Uterus (tissue), 4 donors: ENCODE data around the gene RGP1. TPM values are rescaled to one million over a fixed set of nuclear protein-coding genes. Genes with fewer than 3 reads are reported as not detected.

Experiments
- DNase-seq, 2 donors: peaks; one replicate each; pipeline ENCODE4 v3.0.0-alpha.2; 2019 to 2020
- H3K27ac ChIP-seq, 2 donors: fragments of 200-600 bp; sonication (generic); 1 replicate in 1 of 2; 2 replicates in 1 of 2; pipeline ENCODE4 v1.5.1; 2016 to 2018
- H3K27me3 ChIP-seq, 2 donors: fragments of 200-600 bp; sonication (generic); one replicate each; pipeline ENCODE4 v1.5.1; 2018 to 2019; ENCODE audit warnings: control low read depth in 1 of 2
- H3K36me3 ChIP-seq, 2 donors: fragments of 200-600 bp; sonication (generic); one replicate each; pipeline ENCODE4 v1.5.1; 2019; ENCODE audit warnings: control low read depth in 1 of 2
- H3K4me1 ChIP-seq, 2 donors: fragments of 200-600 bp; sonication (generic); one replicate each; pipeline ENCODE4 v1.5.1; 2018 to 2019; ENCODE audit warnings: control low read depth in 1 of 2
- H3K4me3 ChIP-seq, 2 donors: fragments of 200-600 bp; sonication (generic); 1 replicate in 1 of 2; 2 replicates in 1 of 2; pipeline ENCODE4 v1.5.1; 2018 to 2019; ENCODE audit warnings: mild to moderate bottlenecking in 1 of 2
- H3K9me3 ChIP-seq, 2 donors: fragments of 200-600 bp; sonication (generic); one replicate each; pipeline ENCODE4 v1.5.1; 2019; ENCODE audit warnings: control low read depth in 1 of 2
- POLR2A ChIP-seq, 2 donors: fragments of 450-650 bp; IDR thresholded peaks; one replicate each; pipeline ENCODE4 v1.6.1; 2016; ENCODE audit warnings: antibody characterized with exemption in 2 of 2, mild to moderate bottlenecking in 1 of 2, moderate library complexity in 1 of 2
- intact Hi-C: fragments of 100-400 bp; cut with DNase I; formaldehyde crosslinking; loops from one replicate; pipeline ENCODE4 v1.15.1; 2023; ENCODE audit warnings: low total_unique reads
- total RNA-seq, 4 donors: library from RNA; depleted of rRNA in 3 of 4; stranded (reverse); fragments of >200 nt in 3 of 4; gene quantifications; one replicate each; pipeline versions ENCODE4 v1.1.0 to v1.2.4, GENCODE V29; 2014 to 2023
- TF ChIP-seq, protein P1 (sequence below), 4 experiments: fragments of 200-600 bp in 2 of 4; fragments of 450-650 bp in 2 of 4; sonication (generic) in 2 of 4; IDR thresholded peaks; one replicate each; pipeline ENCODE4 v1.5.1; 2016 to 2019; ENCODE audit warnings: antibody characterized with exemption in 4 of 4, mild to moderate bottlenecking in 2 of 4, moderate library complexity in 1 of 4
- donor health status: DM: yes; HTN: yes; CAD: no.

Gene RGP1
- total RNA-seq, 4 donors from 2014 or later, result 2.0 to 38.1 (median 10.3) TPM

DNA sequence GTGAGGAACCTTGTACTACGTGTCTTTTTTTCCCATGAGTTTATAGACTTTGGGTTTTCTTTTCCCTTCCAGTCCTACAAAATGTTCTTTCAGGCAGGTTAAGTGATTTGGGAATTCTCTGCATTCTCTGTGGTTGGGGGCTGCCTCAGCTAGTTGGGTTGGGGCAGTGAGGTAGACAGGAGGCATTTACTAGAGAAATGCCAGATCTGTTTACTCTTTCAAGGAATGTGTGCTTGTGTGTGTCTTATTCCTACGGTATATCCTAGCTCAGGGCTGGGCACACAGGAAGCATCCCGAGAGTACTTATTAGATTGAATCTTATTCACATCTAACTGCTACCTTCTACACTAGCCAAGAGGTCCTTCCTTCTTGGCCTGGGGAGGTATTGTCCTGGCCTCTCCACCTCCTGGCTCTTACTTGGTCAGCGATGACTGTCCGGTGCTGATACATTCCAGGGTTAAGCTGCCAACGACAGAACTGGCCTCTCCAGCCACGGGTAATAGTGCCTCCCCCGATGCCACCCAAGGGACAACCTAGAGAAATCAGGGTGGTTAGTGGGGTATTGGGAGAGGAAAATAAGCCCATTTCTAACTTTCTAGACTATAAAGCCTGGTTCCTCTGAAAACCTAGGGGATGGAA is 5.1 kb upstream of the RGP1 start:
- H3K9me3 ChIP-seq, result no peaks in the 10 kb centered on the region
- H3K4me1 ChIP-seq, result peaks cover 0 to 15% of the 10 kb centered on the region in 2 donors
- no peaks in the 10 kb centered on the region for H3K27me3 ChIP-seq
- H3K36me3 ChIP-seq, result no peaks in the 10 kb centered on the region
- DNase-seq, result no peak
- TF ChIP-seq POLR2A (IDR thresholded peaks at IDR 0.05), result no peak
- TF ChIP-seq, protein P1, sequence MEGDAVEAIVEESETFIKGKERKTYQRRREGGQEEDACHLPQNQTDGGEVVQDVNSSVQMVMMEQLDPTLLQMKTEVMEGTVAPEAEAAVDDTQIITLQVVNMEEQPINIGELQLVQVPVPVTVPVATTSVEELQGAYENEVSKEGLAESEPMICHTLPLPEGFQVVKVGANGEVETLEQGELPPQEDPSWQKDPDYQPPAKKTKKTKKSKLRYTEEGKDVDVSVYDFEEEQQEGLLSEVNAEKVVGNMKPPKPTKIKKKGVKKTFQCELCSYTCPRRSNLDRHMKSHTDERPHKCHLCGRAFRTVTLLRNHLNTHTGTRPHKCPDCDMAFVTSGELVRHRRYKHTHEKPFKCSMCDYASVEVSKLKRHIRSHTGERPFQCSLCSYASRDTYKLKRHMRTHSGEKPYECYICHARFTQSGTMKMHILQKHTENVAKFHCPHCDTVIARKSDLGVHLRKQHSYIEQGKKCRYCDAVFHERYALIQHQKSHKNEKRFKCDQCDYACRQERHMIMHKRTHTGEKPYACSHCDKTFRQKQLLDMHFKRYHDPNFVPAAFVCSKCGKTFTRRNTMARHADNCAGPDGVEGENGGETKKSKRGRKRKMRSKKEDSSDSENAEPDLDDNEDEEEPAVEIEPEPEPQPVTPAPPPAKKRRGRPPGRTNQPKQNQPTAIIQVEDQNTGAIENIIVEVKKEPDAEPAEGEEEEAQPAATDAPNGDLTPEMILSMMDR (IDR thresholded peaks at IDR 0.05), result no peak
- intact Hi-C loops, result no loop called here
- H3K27ac ChIP-seq, result no peak overlapping the region
- H3K4me3 ChIP-seq, result no peak overlapping the region

DNA sequence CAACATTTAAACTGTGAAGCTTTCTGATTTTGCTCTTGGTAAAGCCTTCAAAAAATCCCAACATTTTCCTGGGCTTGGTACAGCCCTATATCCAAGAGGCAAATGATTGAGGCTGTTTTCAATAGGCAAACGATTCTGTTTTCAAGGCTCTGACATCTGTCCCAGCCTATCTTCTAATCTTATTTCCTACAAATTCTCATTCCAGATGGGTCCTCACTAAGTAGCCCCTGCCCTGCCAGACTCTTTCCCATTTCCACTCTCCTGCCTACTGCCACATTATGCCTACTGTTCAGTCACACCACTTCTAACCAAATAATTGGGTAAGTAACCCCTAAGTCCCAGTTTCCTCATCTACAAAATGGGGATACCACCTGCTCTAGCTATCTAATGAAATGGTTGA is 3.5 kb upstream of the RGP1 start:
- intact Hi-C loops, result no loop called here
- Histone ChIP-seq H3K36me3 (no peaks in the 10 kb centered on the region), H3K27me3 (no peaks in the 10 kb centered on the region), H3K4me3 (no peak overlapping the region), H3K27ac (no peak overlapping the region), H3K9me3 (no peaks in the 10 kb centered on the region), H3K4me1 (peaks cover 0 to 18% of the 10 kb centered on the region in 2 donors)
- DNase-seq, result no peak
- TF ChIP-seq, protein P1 (IDR thresholded peaks at IDR 0.05), result no peak
- TF ChIP-seq POLR2A (IDR thresholded peaks at IDR 0.05), result no peak

DNA sequence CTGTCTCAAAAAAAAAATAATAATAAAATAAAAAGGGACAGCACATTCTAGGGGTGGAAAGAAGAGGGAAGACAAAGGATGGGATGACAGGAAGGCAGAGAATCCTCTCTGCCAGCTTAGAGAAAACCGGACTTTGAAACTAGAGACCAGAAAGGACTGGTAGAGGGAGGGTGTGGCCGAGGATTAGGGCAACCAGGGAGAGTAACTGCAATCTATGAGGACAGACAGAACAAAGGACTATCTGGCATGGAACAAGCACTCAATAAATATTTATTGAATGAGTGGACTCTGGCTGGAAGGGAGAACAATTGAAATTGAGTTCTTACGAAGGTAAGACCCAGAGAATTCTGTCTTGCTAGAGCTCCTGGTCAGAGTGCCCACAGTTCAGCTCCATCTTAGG is 2.5 kb upstream of the RGP1 start:
- Histone ChIP-seq H3K27me3 (no peaks in the 10 kb centered on the region), H3K4me1 (peaks cover 0 to 18% of the 10 kb centered on the region in 2 donors), H3K27ac (no peak overlapping the region), H3K4me3 (peak overlapping the region; percentile 66 to 91), H3K9me3 (no peaks in the 10 kb centered on the region), H3K36me3 (no peaks in the 10 kb centered on the region)
- TF ChIP-seq, protein P1 (IDR thresholded peaks at IDR 0.05), result no peak
- no peak for TF ChIP-seq POLR2A (IDR thresholded peaks at IDR 0.05)
- no peak for DNase-seq
- intact Hi-C loops, result no loop called here

DNA sequence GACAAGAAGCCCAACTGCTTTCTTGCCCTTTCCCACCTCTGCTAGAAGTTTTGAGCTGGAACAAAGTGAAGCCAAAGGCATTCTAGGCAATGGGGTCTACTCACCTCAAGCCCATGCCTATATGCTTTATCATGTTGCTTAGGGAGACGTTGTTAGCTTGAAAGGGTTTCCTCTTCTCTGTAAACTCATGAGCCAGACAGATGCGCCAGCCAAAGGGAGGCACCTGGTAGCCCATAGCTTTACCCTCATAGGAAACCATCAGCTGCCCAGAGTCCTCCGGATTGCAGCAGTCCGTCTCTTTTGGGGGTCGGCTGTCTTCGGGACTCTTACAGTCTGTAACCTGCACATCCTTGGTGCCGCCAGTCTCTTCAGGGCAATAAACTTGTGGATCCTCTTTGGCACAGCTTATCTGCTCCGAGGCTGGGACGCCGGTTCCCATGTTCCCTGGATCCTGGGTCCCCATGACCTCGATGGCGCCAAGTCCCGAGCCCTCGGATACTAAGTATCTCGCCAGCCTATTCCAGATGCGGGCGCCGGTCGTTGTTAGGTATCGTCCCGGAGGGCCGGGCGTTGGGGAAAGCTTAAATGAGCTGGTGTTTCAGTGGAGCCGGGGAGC is 737 bp upstream of the RGP1 start:
- Histone ChIP-seq H3K27ac (peak overlapping the region; percentile 83 to 90), H3K9me3 (no peaks in the 10 kb centered on the region), H3K27me3 (no peaks in the 10 kb centered on the region), H3K36me3 (no peaks in the 10 kb centered on the region), H3K4me3 (peak overlapping the region; percentile 66 to 91), H3K4me1 (peaks cover 0 to 18% of the 10 kb centered on the region in 2 donors)
- intact Hi-C loops, result no loop called here
- DNase-seq, result no peak
- TF ChIP-seq, protein P1 (IDR thresholded peaks at IDR 0.05), result no peak
- TF ChIP-seq POLR2A (IDR thresholded peaks at IDR 0.05), result no peak

DNA sequence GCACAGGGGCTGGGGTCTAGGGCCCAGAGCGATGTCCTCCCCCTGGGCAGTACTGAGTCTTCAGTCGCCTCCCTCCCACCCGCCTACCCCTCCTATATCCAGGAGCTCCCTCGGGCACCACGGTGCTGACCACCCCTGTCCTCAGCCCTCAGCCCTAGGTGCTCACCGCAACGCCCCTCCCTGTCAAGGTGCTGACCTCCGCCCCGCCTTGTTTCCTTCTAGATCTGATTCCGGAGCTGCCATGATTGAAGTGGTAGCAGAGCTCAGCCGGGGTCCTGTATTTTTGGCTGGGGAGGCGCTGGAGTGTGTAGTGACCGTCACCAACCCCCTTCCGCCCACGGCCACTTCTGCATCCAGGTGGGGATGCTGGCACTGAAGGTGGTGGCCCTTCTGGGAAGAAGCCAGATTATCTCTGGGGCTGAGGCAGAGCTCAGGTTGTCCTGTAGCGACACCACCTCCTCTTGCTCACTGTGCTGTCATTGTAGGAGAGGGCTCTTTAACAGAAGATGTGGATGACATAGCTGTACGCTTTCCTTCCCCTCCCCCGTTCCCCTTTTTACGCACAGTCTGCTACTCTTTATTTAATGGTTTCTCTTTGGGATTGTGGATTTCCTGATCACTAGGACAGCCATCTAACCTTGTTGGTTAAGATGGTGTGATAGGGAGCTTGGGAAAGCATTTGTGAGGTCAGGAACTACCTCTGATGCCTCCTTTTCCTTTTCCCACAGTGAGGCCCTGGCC is 598 bp downstream of the RGP1 start:
- peak in 1 of 2 donors; percentile 50 for DNase-seq
- intact Hi-C loops, result no loop called here

More for the DNA sequence above, 598 bp downstream of the RGP1 start:
- H3K9me3 ChIP-seq, result no peaks in the 10 kb centered on the region
- peak overlapping the region; percentile 83 to 90 for H3K27ac ChIP-seq
- TF ChIP-seq, protein P1 (IDR thresholded peaks at IDR 0.05), result no peak
- no peak for TF ChIP-seq POLR2A (IDR thresholded peaks at IDR 0.05)
- H3K4me3 ChIP-seq, result peak overlapping the region; percentile 66 to 91
- no peaks in the 10 kb centered on the region for H3K27me3 ChIP-seq
- no peaks in the 10 kb centered on the region for H3K36me3 ChIP-seq
- peaks cover 0 to 18% of the 10 kb centered on the region in 2 donors for H3K4me1 ChIP-seq
